HG02642 (cell line): ENCODE data around the gene KLF7.
A peak's percentile ranks its signal among the peaks of the same experiment; 100 is the strongest.

ENCODE experiments used
- ATAC-seq: cut with Tn5 transposase; IDR thresholded peaks from one replicate; pipeline ENCODE4 v1.9.1; 2021; ENCODE audit warnings: mild to moderate bottlenecking; ENCODE audit not compliant: unreplicated experiment, poor library complexity

KLF7 gene

GRCh38 chr2:207073801-207074678, 91.7 kb downstream of the KLF7 start:
- ATAC-seq, result peak; percentile 51

DNA sequence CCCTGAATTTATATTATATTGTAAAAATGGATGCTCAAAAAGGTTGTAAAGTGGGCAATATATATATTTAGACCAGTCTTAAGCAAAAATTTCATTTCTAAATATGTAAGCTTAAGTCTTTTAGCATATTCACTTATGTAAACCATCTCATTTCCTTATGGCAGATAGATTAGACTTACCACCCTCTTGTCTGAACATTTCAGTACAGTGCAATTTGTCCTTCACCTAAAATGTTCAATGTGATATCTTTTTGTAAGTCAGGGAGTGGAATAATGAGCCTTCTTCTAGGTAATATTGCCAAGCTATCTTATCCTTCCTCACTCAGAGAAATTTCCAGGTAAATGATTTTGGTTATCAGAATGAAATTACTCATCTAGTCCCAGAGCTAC, 92.3 kb downstream of the KLF7 start:
- ATAC-seq, result peak; percentile 18

- ATAC-seq, result no peak
Measured at GRCh38 chr2:207072571-207072970, 93.2 kb downstream of the KLF7 start.

GRCh38 chr2:207071820-207072219, 93.9 kb downstream of the KLF7 start:
- ATAC-seq, result no peak

DNA sequence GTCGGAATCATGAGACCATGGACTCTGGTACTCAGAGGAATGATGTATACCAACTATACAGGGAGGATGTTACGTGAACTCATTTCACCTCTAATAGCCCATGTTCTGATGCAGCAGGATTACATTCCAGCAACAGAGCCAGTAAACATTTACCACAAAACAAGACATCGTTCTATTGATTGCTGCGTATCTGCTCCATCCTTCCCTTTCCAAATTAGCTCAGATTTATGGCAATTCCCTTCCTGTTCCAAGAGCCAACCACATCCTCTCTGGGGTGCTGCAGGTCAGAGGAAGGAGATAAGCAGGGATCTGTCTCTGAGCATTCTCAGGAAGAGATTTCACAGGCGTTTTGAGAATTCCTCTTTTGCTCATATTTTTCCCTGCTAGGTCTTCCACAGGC, 98.3 kb downstream of the KLF7 start:
- no peak for ATAC-seq

DNA sequence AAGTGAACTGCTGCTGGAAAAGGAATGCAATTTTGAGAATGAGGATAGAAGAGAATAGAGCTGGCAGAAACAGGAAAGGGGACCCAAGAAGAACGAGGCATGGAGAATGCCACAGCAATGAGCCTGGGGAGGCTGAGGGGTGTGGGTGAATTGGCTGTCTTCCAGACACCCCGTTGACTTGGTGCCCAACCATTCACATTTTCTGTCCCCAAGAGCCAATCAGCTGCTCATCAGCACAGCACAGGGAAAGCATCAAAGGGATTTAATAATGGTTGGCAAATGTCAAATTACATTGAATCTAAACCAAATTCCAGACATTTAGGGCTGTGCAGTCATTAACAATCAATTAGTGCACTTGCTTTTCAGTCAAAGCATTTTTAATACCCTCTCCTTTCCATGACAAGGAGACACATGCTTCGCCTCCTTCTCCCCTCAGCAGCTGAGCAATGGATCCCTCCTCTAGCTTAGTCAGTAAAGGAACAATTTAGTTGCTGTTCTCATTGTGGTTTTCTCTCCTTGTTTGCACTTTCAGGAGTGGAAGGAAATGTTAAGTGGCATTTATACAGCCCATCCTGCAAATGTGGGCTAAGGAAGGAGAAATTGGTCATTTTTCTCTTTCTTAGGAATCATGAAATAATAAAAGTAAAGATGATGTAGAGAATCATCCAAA, 98.8 kb downstream of the KLF7 start:
- ATAC-seq, result no peak

- ATAC-seq, result no peak
Measured at GRCh38 chr2:207066166-207066565, 99.6 kb downstream of the KLF7 start.

- no peak for ATAC-seq
Measured at GRCh38 chr2:207064128-207064690, 101.5 kb downstream of the KLF7 start.

- ATAC-seq, result no peak
Measured at GRCh38 chr2:207061181-207061580, 104.6 kb downstream of the KLF7 start.

DNA sequence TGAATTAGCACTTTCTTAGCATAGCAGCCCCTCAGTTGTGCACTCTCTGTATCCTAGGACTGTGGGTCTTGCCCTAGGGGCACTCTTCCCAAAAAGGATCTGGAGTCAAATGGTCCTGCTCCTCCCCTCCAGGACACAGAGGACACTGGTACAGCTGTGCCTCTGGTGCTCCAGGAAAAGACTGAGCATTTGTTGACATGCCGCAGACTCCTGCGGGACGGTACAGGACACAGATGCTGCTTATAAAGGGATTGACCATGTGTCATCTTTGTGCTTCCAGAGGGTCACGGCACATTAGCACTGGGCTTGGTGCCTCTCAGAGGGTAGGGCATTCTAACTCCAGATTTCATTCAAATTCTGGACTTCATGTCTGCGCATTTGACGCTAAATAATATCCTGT, 110.5 kb downstream of the KLF7 start:
- ATAC-seq, result no peak

DNA sequence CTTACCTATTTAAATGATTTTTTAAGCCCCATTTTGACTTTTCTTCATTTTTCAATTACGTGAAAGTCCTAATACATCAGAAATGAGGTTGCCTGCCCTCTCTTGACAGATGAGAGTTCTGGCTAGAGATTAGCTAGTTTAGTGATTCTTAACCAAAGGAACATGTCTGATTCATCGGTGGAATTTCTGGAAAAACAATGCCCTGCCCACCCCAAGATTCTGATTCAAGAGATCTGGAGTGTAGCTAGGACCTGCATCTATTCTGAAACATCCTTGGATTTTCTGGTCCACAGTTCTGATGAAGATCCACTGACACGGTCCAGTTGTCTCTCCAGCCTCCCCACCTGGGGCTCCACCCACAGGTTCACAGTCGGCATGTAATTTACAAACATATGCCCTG, 111.2 kb downstream of the KLF7 start:
- ATAC-seq, result no peak

- ATAC-seq, result no peak
Measured at GRCh38 chr2:207051385-207051965, 114.3 kb downstream of the KLF7 start.

DNA sequence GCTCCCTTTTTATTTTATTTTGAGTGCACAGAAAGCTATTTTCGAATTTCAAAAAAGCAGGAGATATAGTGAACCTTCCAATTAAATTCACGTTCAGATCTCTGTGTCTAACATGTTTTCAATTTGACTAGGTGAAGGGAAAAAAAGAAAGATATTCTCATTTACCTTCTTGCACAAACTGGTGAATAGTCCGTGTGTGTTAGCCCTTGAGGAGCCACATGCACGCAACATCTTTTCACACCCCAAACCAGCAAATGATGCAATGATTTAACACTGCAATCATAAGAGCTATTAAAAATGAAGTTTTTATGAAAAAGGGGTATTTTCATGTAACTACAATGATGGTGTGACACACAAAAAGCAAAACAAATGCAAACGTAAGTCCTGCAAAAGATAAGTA, 116.6 kb downstream of the KLF7 start:
- no peak for ATAC-seq

DNA sequence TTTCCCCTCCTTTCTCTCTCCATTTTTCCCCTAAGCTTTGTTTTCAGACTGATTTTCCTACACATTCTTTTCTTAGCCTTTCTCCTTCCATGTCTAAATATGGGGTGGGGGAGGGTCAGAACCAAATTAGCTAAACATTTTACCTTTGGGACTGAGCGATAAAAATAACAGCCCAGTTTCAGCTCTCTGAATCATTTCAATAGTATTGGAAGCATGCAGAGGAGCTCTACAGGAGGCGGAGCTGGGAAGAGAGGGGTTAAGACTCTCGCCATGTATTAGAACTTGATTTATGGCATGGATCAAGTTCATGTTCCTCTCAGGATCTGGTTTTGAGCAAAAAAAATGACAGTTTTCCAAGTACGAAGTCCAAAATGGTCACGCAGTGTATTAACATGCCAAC, 117.3 kb downstream of the KLF7 start:
- ATAC-seq, result no peak

DNA sequence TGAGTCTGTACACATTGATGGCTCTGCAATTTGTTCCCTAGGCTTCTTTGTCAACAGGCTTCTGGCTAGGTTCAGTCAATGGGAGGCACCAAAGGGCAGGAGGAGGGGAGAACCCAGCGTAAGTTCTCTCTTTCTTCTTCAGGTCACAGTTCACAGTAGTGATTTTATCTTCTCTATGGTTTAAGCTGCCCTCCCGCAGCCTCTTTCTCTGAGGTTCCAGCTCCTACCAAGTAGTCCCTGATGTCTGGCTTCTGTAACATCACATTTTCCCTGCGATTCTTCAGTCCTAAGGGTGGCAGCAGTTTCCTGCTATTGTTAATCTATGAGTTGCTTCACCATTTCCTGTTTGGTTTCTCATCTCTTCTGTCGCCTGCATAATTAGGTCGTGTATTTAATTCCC, 119.0 kb downstream of the KLF7 start:
- ATAC-seq, result no peak

- ATAC-seq, result no peak
Measured at GRCh38 chr2:207045531-207045930, 120.2 kb downstream of the KLF7 start.

DNA sequence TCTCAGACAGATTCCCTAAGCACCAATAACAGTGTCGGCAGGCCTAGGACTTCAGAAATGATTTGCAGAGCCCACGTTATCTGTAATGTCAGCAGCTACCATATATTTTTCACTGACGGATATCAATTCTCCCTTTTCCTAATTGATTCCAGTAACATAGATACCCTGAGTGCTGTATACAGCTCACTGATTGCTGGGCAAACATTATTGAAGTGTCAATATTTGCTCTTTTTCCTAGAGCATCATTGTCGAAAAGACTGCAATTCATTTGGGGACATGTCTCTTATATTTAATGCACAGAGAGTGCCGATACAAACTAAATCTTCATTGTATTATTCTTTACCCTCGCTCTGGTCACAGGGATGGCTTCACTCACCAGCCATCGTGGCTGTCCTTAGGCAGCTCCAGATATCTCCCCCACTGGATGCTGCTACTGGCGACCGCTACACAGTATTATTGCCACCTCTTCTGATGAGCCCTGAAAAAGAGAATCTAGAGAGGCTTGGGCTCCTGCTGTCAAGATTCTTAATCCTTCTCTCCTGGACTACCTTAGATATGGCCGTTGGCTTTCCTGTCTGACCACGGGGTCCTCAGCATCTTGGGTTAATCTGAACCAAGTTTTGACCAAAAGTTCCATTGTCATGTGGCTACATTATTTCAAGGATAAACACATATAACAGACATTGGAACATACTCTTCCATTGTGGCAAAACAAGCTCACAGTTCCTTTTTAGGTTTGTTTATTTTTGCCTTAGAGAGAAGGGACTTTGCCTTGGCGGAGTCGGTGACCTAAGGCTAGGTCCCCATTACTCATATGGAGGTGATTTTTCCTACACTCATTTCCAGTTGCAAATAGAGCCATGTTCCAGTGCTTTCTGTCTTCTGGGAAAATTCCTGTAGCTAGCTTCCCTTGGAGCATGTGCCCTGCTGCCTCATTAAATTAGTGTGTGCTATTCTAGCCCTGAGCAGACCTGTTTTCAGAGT, 121.1 kb downstream of the KLF7 start:
- no peak for ATAC-seq

GRCh38 chr2:207042841-207043240, 122.9 kb downstream of the KLF7 start:
- ATAC-seq, result no peak

DNA sequence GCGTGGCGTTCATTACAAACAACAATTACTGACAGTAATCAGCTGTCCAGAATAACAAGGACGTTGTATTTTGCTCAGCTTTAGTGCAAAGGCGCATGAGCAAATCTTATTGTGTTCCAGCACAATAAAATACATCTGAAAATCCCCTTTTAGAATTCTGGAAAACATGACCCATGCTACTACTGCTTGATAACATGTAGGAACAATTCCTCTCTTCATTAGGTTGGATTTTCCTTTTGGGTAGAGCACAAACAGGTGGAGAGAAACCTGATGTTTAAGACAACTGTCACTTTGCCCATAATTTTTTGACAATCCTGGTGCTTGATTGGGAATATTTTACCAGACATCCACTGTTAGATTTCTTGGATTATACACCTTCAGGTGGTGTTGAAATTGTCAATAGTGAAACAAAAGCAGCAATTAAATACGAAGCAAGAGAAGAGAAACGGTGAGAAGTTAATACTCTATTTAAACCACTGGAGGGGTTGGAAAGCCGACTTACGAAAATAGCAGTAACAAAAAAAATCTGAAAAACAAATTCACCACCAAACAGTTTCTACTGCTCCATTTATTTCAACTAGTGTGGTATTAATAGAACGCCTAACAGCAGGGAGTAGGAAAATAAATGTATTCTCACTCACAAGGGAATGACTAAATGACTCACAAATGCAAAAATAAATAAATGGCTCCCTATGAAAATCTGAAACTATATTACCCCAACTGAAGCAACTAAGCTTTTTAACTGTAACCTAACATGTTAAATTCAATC, 123.8 kb downstream of the KLF7 start:
- ATAC-seq, result no peak
